ENCODE results near the gene PLEK.

GRCh38 chr2:68388358-68388757 lies 23.3 kb downstream of the PLEK start:
- TF ChIP-seq CTCF (IDR thresholded peaks at IDR 0.05) (no peak), POLR2A (IDR thresholded peaks at IDR 0.05) (no peak)
